Muscle of leg (tissue), 11 donors: Measurements from ENCODE around the gene CWC22. TPM values are rescaled to one million over a fixed set of nuclear protein-coding genes. Genes with fewer than 3 reads are reported as not detected.
"Not testable (repeated sequence)": the region's sequence is repeated elsewhere in the genome, so short reads cannot be mapped to it uniquely, and the experiment has no call there.

Experiments
- DNase-seq: peaks from one replicate; pipeline ENCODE4 v3.0.0; 2013
- H3K27ac ChIP-seq: one replicate; pipeline ENCODE4 v1.5.1; 2013; ENCODE audit warnings: mild to moderate bottlenecking, low read length, control low read depth
- H3K27me3 ChIP-seq: one replicate; pipeline ENCODE4 v1.6.1; 2013; ENCODE audit warnings: low read length; ENCODE audit not compliant: control insufficient read depth, insufficient read depth
- H3K36me3 ChIP-seq: one replicate; pipeline ENCODE4 v1.6.1; 2013; ENCODE audit warnings: low read length; ENCODE audit not compliant: control insufficient read depth, insufficient read depth
- H3K4me1 ChIP-seq: one replicate; pipeline ENCODE4 v1.6.1; 2013; ENCODE audit warnings: low read length; ENCODE audit not compliant: control insufficient read depth, insufficient read depth
- H3K4me3 ChIP-seq: one replicate; pipeline ENCODE4 v1.5.1; 2013; ENCODE audit warnings: low read length, control low read depth
- H3K9me3 ChIP-seq: replicated peaks from 2 replicates; pipeline ENCODE4 v1.6.1; 2013; ENCODE audit warnings: low read depth, low read length; ENCODE audit not compliant: control insufficient read depth
- WGBS: methylation state at CpG from one replicate; pipeline ENCODE4 v1.1.5; 2013; ENCODE audit warnings: missing lambda C conversion rate; ENCODE audit not compliant: insufficient coverage; 5-methylcytosine and 5-hydroxymethylcytosine counted together
- polyA plus RNA-seq, 8 donors: library from polyadenylated mRNA; unstranded; fragments of 120-200 nt; gene quantifications; one replicate each; pipeline versions ENCODE4 v1.2.1 to v1.2.3, GENCODE V29; 2013; ENCODE audit warnings: inconsistent platforms in 1 of 8, low replicate concordance in 1 of 8; ENCODE audit not compliant: insufficient read length in 8 of 8, insufficient read depth in 1 of 8
- total RNA-seq: library from RNA; stranded (reverse); fragments of 120-200 nt; gene quantifications from one replicate; pipeline ENCODE4 v1.2.4, GENCODE V29; 2013

The CWC22 gene
- total and polyA plus RNA-seq, 9 donors = 15.0 to 26.0 (median 21.0) TPM

DNA sequence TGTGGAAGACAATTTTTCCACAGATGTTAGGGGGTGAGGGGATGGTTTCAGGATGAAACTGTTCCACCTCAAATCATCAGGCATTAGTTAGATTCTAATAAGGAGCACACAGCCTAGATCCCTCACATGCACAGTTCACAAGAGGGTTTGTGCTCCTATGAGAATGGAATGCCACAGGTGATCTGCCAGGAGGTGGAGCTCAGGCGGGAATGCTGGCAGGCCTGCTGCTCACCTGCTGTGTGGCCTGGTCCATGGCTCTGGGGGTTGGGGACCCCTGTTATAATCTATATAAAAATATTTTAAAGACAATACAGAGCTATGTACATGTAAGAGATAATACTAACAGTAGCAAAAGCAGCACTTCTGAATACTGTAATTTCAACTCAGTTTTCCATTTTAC lies 19.2 kb downstream of the CWC22 start:
- no peaks in the 10 kb centered on the region for H3K27me3 ChIP-seq
- no peak overlapping the region for H3K4me3 ChIP-seq
- WGBS = no CpG with 5 or more reads among the region's 1 CpG
- H3K9me3 ChIP-seq = no peaks in the 10 kb centered on the region
- no peaks in the 10 kb centered on the region for H3K4me1 ChIP-seq
- peaks cover 19% of the 10 kb centered on the region for H3K36me3 ChIP-seq
- DNase-seq = no peak
- no peak overlapping the region for H3K27ac ChIP-seq

DNA sequence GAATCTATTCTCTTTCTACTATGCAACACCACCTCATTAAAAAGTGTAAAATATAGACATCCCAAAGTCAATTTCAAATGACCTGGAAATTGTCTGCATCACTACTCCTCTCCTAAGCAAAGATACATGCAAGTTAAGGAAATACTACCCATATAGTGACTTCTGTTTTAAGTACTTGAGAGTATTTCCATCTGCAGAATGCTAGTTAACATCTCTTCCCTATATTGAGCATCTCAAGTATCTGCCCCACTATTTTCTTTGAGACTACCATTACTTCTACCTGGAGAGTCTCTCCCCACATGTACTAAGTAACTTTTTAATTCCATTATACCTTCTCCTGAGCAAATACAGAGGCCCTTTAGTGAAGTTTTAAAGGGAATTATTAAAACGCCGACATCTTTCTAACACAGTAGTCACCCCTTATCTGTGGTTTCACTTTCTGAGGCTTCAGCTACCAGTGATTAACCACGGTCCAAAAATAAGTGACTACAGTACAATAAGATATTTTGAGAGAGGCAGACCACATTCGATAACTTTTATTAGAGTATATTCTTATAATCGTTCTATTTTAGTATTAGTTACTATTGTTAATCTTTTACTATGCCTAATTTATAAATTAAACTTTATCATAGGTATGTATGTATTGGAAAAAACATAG lies 21.8 kb downstream of the CWC22 start:
- Histone ChIP-seq H3K27me3 (no peaks in the 10 kb centered on the region), H3K27ac (no peak overlapping the region), H3K36me3 (peaks cover 12% of the 10 kb centered on the region), H3K9me3 (no peaks in the 10 kb centered on the region), H3K4me1 (no peaks in the 10 kb centered on the region), H3K4me3 (no peak overlapping the region)
- no CpG with 5 or more reads among the region's 5 CpGs for WGBS
- DNase-seq = no peak

DNA sequence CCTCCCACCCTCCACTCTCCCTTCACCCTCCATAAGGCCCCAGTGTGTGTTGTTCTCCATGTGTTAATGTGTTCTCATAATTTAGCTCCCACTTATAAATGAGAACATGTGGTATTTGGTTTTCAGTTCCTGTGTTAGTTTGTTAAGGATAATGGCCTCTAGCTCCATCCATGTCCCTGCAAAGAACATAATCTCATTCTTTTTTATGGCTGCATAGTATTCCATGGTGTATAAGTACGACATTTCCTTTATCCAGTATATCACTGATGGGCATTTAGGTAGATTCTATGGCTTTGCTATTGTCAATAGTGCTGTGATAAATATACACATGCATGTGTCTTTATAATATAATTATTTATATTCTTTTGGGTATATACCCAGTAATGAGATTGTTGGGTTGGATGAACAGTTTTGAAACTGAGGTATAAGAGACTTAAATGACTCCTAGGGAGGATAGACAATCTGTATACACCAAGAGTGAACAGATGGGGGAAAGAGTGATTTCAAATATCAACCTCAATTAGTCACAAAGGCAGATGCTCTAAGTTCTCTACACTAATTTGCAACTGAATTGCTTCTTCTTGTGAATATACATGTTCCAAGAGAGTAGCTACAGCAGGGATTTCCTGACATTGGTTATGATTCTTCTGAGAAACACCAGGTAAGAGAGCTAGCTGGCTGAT lies 23.7 kb downstream of the CWC22 start:
- Histone ChIP-seq H3K9me3 (no peaks in the 10 kb centered on the region), H3K4me3 (no peak overlapping the region), H3K36me3 (peaks cover 13% of the 10 kb centered on the region), H3K4me1 (no peaks in the 10 kb centered on the region), H3K27me3 (no peaks in the 10 kb centered on the region), H3K27ac (no peak overlapping the region)
- no peak for DNase-seq
- no CpG with 5 or more reads among the region's 1 CpG for WGBS

DNA sequence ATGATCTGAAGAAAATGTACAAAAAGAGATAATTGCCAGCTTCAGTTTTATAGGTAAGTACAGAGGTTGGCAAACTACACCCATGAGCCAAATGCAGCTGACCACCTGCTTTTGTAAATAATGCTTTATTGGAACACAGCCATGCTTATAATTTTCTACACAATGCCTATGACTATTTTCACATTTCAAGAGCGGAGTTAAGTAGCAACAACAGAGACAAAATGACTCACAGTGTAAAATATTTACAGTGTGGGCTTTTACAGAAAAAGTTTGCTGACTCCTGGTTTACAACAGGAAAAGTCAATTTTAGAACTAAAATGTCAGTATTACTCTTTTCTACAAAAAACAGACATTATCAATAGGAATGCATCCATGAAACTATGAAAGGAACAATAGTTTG lies 26.0 kb downstream of the CWC22 start:
- no peaks in the 10 kb centered on the region for H3K9me3 ChIP-seq
- H3K27me3 ChIP-seq = no peaks in the 10 kb centered on the region
- H3K4me1 ChIP-seq = no peaks in the 10 kb centered on the region
- WGBS = no CpG with 5 or more reads among the region's 1 CpG
- no peak for DNase-seq
- no peak overlapping the region for H3K4me3 ChIP-seq
- peaks cover 10% of the 10 kb centered on the region for H3K36me3 ChIP-seq
- H3K27ac ChIP-seq = no peak overlapping the region

DNA sequence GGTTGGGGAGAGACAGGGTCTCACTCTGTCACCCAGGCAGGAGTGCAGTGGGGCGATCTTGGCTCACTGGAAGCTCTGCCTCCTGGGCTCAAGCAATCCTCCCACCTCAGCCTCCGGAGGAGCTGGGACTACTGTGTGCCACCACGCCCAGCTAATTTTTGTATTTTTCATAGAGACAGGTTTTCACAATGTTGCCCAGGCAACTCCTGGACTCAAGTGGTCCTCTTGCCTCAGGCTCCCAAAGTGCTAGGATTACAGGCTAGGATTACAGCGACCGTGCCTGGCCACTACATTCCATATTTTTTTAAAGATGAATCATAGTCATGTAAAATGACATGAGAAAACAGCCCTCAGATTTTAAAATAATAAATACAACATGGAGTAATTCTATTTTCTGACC lies 32.3 kb downstream of the CWC22 start:
- Histone ChIP-seq H3K4me1 (no peaks in the 10 kb centered on the region), H3K9me3 (no peaks in the 10 kb centered on the region), H3K36me3 (no peaks in the 10 kb centered on the region), H3K4me3 (no peak overlapping the region), H3K27ac (no peak overlapping the region), H3K27me3 (no peaks in the 10 kb centered on the region)
- DNase-seq = no peak
- 100% methylated on average over 1 of the region's 5 CpGs for WGBS

DNA sequence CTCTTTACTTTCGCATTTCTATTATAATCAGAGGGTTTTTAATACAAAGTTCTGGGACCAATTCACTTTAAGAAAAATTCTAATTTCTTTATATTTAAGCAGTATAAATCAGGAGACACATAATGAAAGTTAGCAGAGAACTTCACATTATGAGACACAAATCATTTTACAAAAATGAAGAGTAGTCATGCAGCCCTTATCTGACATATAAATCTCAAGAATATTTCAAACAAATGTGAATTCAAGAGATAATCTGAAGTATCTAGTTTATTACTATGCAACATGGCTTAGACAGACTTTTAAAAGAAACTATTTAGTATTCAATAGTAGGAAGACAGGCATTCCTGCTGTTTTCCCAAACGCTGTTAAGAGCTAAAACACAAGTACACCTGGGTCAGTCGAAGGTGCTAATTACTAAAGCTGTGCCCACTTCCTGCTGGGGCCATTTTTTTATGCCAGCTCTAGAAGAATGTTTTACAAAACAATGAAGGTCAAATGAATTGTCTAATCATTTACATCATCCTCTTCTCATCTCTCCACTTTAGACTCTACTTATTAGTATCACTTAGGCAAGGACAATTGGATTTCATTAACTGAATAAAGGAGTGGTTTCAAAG lies 40.2 kb downstream of the CWC22 start:
- Histone ChIP-seq H3K36me3 (peaks cover 11% of the 10 kb centered on the region), H3K9me3 (no peaks in the 10 kb centered on the region), H3K27ac (no peak overlapping the region), H3K4me1 (no peaks in the 10 kb centered on the region), H3K4me3 (no peak overlapping the region), H3K27me3 (no peaks in the 10 kb centered on the region)
- WGBS = 80% methylated on average over 1 of the region's 3 CpGs
- DNase-seq = no peak

DNA sequence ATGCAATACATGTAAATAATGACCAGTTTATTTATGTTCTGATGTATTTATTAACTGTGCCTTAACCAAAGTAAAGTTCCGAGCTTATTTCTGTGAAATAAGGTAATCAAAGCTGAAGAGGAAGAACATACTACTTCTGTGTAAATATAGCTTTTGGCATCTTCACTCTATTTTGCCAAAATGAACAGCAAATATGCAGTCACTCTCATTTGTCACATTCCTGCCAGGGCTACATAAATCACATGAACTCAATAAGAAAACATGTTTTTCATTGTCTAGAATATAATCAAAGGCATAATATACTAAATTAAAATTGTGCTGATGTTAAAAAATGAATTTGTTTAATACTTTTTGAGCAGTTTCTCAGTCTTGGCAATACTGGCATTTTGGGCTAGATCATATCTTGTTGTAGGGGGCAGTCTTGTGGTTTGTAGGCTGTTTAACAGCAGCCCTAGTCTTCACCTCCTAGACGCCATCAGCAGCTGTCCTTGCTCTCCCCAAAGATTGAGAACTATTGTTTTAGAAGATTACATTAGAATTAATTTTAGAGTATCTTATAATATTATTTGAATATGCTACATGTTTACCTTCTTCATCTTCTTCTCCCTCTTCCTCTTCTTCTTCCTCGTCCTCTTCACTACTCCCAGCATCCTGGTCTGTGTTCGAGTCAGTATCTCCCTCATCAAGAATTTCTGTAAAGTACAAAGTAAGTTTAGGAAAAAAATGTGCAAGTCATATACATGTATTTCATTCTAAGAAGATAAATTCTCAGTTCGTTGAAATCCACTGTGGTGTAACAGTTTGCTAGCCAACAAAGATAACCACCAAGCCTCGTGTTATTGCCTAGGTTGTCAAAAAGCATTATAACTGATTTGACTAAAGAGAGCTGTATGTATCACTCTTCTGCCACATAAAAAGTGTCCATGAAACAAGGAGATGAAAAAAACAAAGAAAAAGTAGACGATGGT lies 41.5 kb downstream of the CWC22 start:
- Histone ChIP-seq H3K9me3 (no peaks in the 10 kb centered on the region), H3K27ac (no peak overlapping the region), H3K27me3 (no peaks in the 10 kb centered on the region), H3K4me3 (no peak overlapping the region), H3K4me1 (no peaks in the 10 kb centered on the region), H3K36me3 (peaks cover 11% of the 10 kb centered on the region)
- DNase-seq = no peak
- WGBS = no CpG with 5 or more reads among the region's 7 CpGs

DNA sequence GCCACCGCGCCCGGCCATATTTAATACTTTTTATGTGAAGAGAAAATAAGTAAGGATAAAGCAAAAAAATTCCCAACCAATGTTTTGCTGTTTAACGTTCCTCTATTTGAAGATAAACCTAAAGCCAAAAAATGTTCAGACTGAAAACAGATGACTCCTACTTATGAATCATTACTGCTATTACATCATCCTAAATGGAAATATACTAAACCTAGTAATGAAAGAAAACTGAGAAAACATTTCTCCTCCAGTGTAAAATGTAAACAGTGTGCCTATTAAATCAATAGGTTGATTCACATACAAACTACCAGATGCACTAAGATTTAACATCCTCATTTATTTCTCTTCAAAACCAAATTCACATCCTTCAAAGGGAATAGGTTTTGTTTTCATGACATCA lies 43.5 kb downstream of the CWC22 start:
- H3K27ac ChIP-seq = no peak overlapping the region
- WGBS = no CpG with 5 or more reads among the region's 4 CpGs
- no peak overlapping the region for H3K4me3 ChIP-seq
- peaks cover 11% of the 10 kb centered on the region for H3K36me3 ChIP-seq
- no peaks in the 10 kb centered on the region for H3K27me3 ChIP-seq
- DNase-seq = no peak
- no peaks in the 10 kb centered on the region for H3K4me1 ChIP-seq
- H3K9me3 ChIP-seq = no peaks in the 10 kb centered on the region

DNA sequence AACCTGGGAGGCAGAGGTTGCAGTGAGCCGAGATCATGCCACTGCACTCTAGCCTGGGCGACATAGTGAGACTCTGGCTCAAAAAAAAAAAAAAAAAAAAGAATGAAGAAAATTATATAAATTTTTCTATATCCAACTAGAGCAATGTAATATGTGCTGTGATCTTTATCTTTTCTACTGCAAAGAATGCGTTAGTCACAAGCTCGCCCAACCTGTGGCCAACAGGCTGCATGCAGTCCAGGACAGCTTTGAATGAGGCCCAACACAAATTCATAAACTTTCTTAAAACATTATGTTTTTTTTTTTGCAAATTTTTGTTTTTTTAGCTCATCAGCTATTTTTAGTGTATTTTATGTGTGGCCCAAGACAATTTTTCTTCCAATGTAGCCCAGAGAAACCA lies 48.8 kb downstream of the CWC22 start:
- H3K9me3 ChIP-seq, H3K36me3 ChIP-seq: not testable (repeated sequence)
- WGBS = no CpG with 5 or more reads among the region's 4 CpGs

DNA sequence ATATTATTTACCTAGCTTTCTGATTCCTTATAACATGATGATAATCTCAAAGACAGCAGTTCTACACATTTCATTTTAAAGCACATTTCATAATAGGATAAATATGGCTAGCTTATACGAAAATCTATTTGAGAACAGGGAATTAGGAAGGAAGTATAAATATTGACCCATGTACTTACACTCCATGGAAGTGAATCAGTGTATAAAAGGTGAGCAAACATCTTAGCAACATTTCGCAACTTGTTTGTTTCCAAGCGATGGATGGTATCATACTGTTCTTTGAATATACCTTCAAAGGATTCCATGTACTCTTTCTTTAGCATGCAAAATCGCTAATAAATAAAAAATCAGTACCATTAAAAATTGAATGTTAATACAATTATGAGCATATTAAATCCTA lies 53.1 kb downstream of the CWC22 start:
- Histone ChIP-seq H3K27me3 (no peaks in the 10 kb centered on the region), H3K9me3 (no peaks in the 10 kb centered on the region), H3K36me3 (peaks cover 11% of the 10 kb centered on the region), H3K27ac (no peak overlapping the region), H3K4me1 (no peaks in the 10 kb centered on the region), H3K4me3 (no peak overlapping the region)
- WGBS = no CpG with 5 or more reads among the region's 4 CpGs
- no peak for DNase-seq

More for the DNA sequence above, 48.8 kb downstream of the CWC22 start:
- not testable (repeated sequence) for H3K4me3 ChIP-seq, H3K4me1 ChIP-seq, DNase-seq, H3K27me3 ChIP-seq, H3K27ac ChIP-seq
